Measurements from ENCODE around the gene CA9.

- TF ChIP-seq CTCF (IDR thresholded peaks at IDR 0.05; ENCODE audit: low read depth, low read length) (no peak), EZH2phosphoT487 (IDR thresholded peaks at IDR 0.05; ENCODE audit: low read depth) (no peak)
Measured at GRCh38 chr9:35723908-35724307, 50.2 kb downstream of the CA9 start.

Data from OCI-LY3 (cell line).